Measurements from ENCODE around the gene CEP43. TPM values are rescaled to one million over a fixed set of nuclear protein-coding genes. Genes with fewer than 3 reads are reported as not detected.

CEP43 gene
- total and polyA plus RNA-seq, 10 of the 15 experiments (the other 5 are each of a cell fraction or from before 2014, with no cell fraction given): 7.7 to 49.9 (median 24.6) TPM

GRCh38 chr6:167005350-167006159 is 6.4 kb downstream of the CEP43 start:
- no TSS peak for BruUV-seq (replicated peaks)
- RAD21 ChIA-PET (ENCODE audit: unreplicated experiment): interaction anchor here (1.2 to 2.1 kb wide), 2 partner anchors 89 to 118 kb away, joined by 4 to 9 read pairs; partner anchors contain the start of gene CCR6
- in situ Hi-C loops (cut with MboI) (loop anchor here (25.0 kb wide), 1 partner anchor 132 kb away; no protein-coding TSS in a partner anchor), intact Hi-C loops (cut with micrococcal nuclease; ENCODE audit: unreplicated experiment) (no loop called here)
- peaks cover 25% of the 10 kb centered on the region for H3K79me2 ChIP-seq (ENCODE audit: control insufficient read depth, insufficient read depth, low read length)
- CTCF ChIA-PET: interaction anchor here (0.7 to 3.2 kb wide), 12 partner anchors 15 to 136 kb away, joined by 3 to 18 read pairs (median 4); partner anchors contain the start of gene CCR6
- 98% methylated on average over 12 of the region's 12 CpGs for WGBS (ENCODE audit: insufficient coverage, insufficient replicate concordance, low lambda C conversion rate, missing lambda C conversion rate)
- ATAC-seq (no peak), DNase-seq (ENCODE audit: low read depth, low spot score) (no peak), FAIRE-seq (no peak)
- TF ChIP-seq SP1 (IDR thresholded peaks at IDR 0.05; ENCODE audit: low read depth, low read length) (no peak), EP300 (IDR thresholded peaks at IDR 0.05; ENCODE audit: borderline replicate concordance in 1 of 2, control insufficient read depth in 1 of 2, low read depth in 2 of 2, low read length in 2 of 2) (no peak), RAD21 (IDR thresholded peaks at IDR 0.05; ENCODE audit: insufficient read depth, low read depth, low read length) (no peak), CUX1 (IDR thresholded peaks at IDR 0.05; ENCODE audit: insufficient replicate concordance, low read depth, low read length) (no peak), RB1 (IDR thresholded peaks at IDR 0.05; ENCODE audit: borderline replicate concordance) (no peak), POU2F2 (IDR thresholded peaks at IDR 0.05; ENCODE audit: borderline replicate concordance, low read depth, low read length) (no peak), USF1 (IDR thresholded peaks at IDR 0.05; ENCODE audit: borderline replicate concordance, extremely low read length, insufficient read depth, low read depth, low read length) (no peak), KAT2A (conservative IDR thresholded peaks at IDR 0.05; ENCODE audit: control insufficient read depth, low read depth, low read length) (no peak), RELB (IDR thresholded peaks at IDR 0.05; ENCODE audit: low read depth) (no peak), BHLHE40 (IDR thresholded peaks at IDR 0.05; ENCODE audit: borderline replicate concordance in 1 of 2, low read depth in 2 of 2, low read length in 1 of 2) (no peak), SUZ12 (IDR thresholded peaks at IDR 0.05; ENCODE audit: unreplicated experiment) (no peak), SREBF2 (IDR thresholded peaks at IDR 0.05; ENCODE audit: low read length) (no peak), SMARCA5 (IDR thresholded peaks at IDR 0.05) (no peak)
- SMC1A ChIA-PET (ENCODE audit: uncharacterized antibody, unreplicated experiment): interaction anchor here (1.0 to 7.2 kb wide), 13 partner anchors 10 to 148 kb away, joined by 3 to 97 read pairs (median 4); partner anchors contain the start of gene CCR6
- no peak overlapping the region for H3K4me3 ChIP-seq
- no peak overlapping the region for H3K9ac ChIP-seq (ENCODE audit: control insufficient read depth, insufficient read depth, low read length)
- no peak overlapping the region for H3K4me2 ChIP-seq (ENCODE audit: control insufficient read depth, insufficient read depth)
- no peak overlapping the region for H3K27ac ChIP-seq (ENCODE audit: control insufficient read depth, insufficient read depth)
- H4K20me1 ChIP-seq (ENCODE audit: control insufficient read depth, insufficient read depth): no peaks in the 10 kb centered on the region; the same call in 1 of the 2 replicates
- no peaks in the 10 kb centered on the region for H3K9me3 ChIP-seq (replicated peaks; ENCODE audit: control insufficient read depth, insufficient read depth, low read length)
- H3K4me1 ChIP-seq (ENCODE audit: control insufficient read depth, insufficient read depth, low read length): no peaks in the 10 kb centered on the region
- H2AFZ ChIP-seq (ENCODE audit: control insufficient read depth, low read depth, low read length): no peak overlapping the region
- POLR2A ChIA-PET: interaction anchor here (1.0 to 1.2 kb wide), 2 partner anchors 88 to 132 kb away, joined by 3 to 5 read pairs; no protein-coding TSS in a partner anchor
- H3K27me3 ChIP-seq (replicated peaks in 1 of 2; ENCODE audit: control insufficient read depth in 2 of 2, insufficient read depth in 2 of 2, low read length in 1 of 2): no peaks in the 10 kb centered on the region
- peaks cover 5 to 15% of the 10 kb centered on the region in 2 experiments; a peak in 3 of 4 replicates for H3K36me3 ChIP-seq (ENCODE audit: control insufficient read depth in 2 of 2, insufficient read depth in 2 of 2, low read length in 1 of 2)
